ENCODE measurements around the gene SERPINB10. TPM values are rescaled to one million over a fixed set of nuclear protein-coding genes. Genes with fewer than 3 reads are reported as not detected.

The SERPINB10 gene
- total RNA-seq, 3 donors from 2014 or later: 0.15 TPM; not detected in 2

DNA sequence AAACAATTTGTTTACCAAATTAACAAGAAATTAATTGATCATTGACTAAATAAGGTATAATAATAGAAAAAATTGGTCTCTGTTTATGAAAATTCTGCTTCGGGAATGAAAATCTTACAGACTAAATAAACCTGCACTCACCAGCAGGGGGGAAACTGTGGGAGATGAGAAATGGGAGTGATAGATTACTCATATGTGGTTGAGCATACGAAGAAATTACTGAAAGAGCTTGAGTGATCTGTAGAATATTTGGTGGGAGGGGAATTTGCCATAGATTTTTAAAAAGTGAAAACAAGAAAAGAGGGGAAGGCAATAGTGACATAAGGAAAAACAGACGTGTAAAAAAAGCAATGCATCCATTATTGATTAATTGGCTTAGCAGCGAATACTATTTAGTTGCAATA, 43.5 kb downstream of the SERPINB10 start:
- TF ChIP-seq POLR2AphosphoS5 (IDR thresholded peaks at IDR 0.05): no peak
- no peak for TF ChIP-seq POLR2A (IDR thresholded peaks at IDR 0.05)
- TF ChIP-seq, protein P1, sequence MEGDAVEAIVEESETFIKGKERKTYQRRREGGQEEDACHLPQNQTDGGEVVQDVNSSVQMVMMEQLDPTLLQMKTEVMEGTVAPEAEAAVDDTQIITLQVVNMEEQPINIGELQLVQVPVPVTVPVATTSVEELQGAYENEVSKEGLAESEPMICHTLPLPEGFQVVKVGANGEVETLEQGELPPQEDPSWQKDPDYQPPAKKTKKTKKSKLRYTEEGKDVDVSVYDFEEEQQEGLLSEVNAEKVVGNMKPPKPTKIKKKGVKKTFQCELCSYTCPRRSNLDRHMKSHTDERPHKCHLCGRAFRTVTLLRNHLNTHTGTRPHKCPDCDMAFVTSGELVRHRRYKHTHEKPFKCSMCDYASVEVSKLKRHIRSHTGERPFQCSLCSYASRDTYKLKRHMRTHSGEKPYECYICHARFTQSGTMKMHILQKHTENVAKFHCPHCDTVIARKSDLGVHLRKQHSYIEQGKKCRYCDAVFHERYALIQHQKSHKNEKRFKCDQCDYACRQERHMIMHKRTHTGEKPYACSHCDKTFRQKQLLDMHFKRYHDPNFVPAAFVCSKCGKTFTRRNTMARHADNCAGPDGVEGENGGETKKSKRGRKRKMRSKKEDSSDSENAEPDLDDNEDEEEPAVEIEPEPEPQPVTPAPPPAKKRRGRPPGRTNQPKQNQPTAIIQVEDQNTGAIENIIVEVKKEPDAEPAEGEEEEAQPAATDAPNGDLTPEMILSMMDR (IDR thresholded peaks at IDR 0.05): no peak
- H3K27me3 ChIP-seq: peaks cover 0 to 8% of the 10 kb centered on the region in 2 donors
- no peaks in the 10 kb centered on the region for H3K9me3 ChIP-seq
- H3K27ac ChIP-seq: no peak overlapping the region
- no peaks in the 10 kb centered on the region for H3K4me1 ChIP-seq
- DNase-seq (ENCODE audit: low spot score in 2 of 2): no peak
- no peak overlapping the region for H3K4me3 ChIP-seq
- intact Hi-C loops (cut with DNase I; ENCODE audit: low total_unique reads): no loop called here
- no peaks in the 10 kb centered on the region for H3K36me3 ChIP-seq

DNA sequence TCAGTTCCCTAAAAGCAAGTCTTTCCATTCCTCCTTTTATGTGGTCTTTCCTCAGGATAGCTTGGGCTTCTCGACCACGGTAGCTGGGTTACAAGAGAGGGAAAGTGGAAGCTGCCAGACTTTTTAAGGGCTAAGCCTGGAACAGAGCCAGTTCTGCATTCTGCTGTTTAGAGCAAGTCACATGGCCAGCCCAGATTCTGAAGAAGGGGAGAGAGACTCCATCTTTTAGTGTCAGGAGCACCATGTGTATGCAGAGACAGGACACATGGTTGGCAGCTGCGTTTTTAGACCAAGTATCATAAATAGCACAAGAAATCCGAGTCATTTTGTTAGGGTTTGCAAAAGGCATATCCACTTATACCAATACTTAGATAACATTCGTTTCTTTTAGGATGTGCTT, 46.1 kb downstream of the SERPINB10 start:
- Histone ChIP-seq H3K9me3 (no peaks in the 10 kb centered on the region), H3K4me1 (no peaks in the 10 kb centered on the region), H3K4me3 (no peak overlapping the region), H3K27ac (no peak overlapping the region), H3K36me3 (no peaks in the 10 kb centered on the region), H3K27me3 (peaks cover 0 to 14% of the 10 kb centered on the region in 2 donors)
- TF ChIP-seq POLR2A (IDR thresholded peaks at IDR 0.05): no peak
- no peak for TF ChIP-seq POLR2AphosphoS5 (IDR thresholded peaks at IDR 0.05)
- TF ChIP-seq, protein P1 (IDR thresholded peaks at IDR 0.05): no peak
- intact Hi-C loops (cut with DNase I; ENCODE audit: low total_unique reads): no loop called here
- DNase-seq (ENCODE audit: low spot score in 2 of 2): no peak

DNA sequence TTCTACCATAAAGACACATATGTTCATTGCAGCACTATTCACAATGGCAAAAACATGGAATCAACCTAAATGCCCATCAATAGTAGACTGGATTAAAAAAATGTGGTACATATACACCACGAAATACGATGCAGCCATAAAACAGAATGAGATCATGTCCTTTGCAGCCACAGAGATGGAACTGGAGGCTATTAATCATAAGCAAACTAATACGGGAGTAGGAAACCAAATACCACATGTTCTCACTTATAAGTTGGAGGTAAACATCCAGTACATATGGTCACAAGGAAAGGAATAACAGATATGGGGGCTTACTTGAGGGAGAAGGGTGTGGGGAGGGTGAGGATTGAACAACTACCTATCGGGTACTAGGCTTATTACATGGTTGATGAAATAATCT, 49.0 kb downstream of the SERPINB10 start:
- H3K27ac ChIP-seq: no peak overlapping the region
- intact Hi-C loops (cut with DNase I; ENCODE audit: low total_unique reads): no loop called here

DNA sequence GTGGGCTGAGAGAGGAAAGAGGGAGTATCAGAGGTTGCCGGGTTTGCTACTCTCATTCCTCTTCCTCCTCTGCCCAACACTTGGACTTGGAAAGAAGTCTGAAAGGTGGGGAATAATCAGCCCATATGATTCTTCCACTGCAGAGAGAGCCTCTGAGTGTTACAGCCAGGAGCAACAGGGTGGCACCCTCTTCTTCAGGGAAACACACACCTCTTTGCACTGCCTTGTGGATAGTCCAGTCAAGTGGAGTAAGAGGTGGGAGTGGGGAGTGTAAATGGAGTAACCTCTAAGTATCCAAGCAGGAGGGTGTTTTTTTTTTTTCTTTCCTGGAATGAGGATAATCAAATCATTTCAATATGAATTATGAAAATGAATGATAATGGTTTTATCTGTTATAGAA, 53.1 kb downstream of the SERPINB10 start:
- Histone ChIP-seq H3K4me3 (no peak overlapping the region), H3K36me3 (no peaks in the 10 kb centered on the region), H3K4me1 (no peaks in the 10 kb centered on the region), H3K9me3 (no peaks in the 10 kb centered on the region), H3K27me3 (peaks cover 0 to 9% of the 10 kb centered on the region in 2 donors), H3K27ac (no peak overlapping the region)
- TF ChIP-seq, protein P1 (IDR thresholded peaks at IDR 0.05): no peak
- no peak for TF ChIP-seq POLR2A (IDR thresholded peaks at IDR 0.05)
- no peak for TF ChIP-seq POLR2AphosphoS5 (IDR thresholded peaks at IDR 0.05)
- no peak for DNase-seq (ENCODE audit: low spot score in 2 of 2)
- intact Hi-C loops (cut with DNase I; ENCODE audit: low total_unique reads): no loop called here

More for the DNA sequence above, 49.0 kb downstream of the SERPINB10 start:
- no peak for DNase-seq (ENCODE audit: low spot score in 2 of 2)
- Histone ChIP-seq H3K36me3 (no peaks in the 10 kb centered on the region), H3K9me3 (no peaks in the 10 kb centered on the region), H3K4me3 (no peak overlapping the region), H3K27me3 (peaks cover 0 to 14% of the 10 kb centered on the region in 2 donors), H3K4me1 (no peaks in the 10 kb centered on the region)
- no peak for TF ChIP-seq POLR2A (IDR thresholded peaks at IDR 0.05)
- no peak for TF ChIP-seq POLR2AphosphoS5 (IDR thresholded peaks at IDR 0.05)
- TF ChIP-seq, protein P1 (IDR thresholded peaks at IDR 0.05): no peak

DNA sequence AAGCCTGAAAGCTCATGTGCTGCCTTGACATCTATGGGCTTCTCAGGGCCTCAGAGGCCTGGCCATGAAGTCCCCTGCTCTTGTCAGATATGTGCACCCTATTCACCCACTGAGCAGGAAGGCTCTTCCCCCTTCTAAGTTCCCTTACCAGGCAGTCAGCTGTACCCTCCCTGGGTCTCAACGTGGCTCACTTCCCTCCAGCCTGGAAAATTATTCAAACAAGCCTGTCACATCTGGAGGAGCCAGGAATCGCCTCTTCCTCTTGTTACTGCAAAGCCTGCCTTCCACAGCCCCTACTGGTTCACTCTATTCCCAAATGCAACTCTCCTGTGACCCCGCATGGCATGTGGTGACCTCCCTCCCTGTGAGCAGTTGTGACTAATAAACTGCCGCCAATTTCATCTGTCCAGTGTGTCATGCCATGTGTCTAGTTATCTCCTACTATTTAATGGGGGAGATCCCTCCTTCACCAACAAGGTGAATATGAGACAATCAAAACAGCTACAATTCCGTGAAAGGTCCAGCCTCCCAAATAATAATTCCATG, 53.8 kb downstream of the SERPINB10 start:
- H3K4me3 ChIP-seq: no peak overlapping the region
- H3K27me3 ChIP-seq: peaks cover 0 to 4% of the 10 kb centered on the region in 2 donors
- TF ChIP-seq POLR2A (IDR thresholded peaks at IDR 0.05): no peak
- TF ChIP-seq POLR2AphosphoS5 (IDR thresholded peaks at IDR 0.05): no peak
- TF ChIP-seq, protein P1 (IDR thresholded peaks at IDR 0.05): no peak
- intact Hi-C loops (cut with DNase I; ENCODE audit: low total_unique reads): no loop called here
- no peaks in the 10 kb centered on the region for H3K9me3 ChIP-seq
- no peak overlapping the region for H3K27ac ChIP-seq
- no peaks in the 10 kb centered on the region for H3K4me1 ChIP-seq
- no peaks in the 10 kb centered on the region for H3K36me3 ChIP-seq
- no peak for DNase-seq (ENCODE audit: low spot score in 2 of 2)
